BE2C (cell line): ENCODE data around the gene P2RX3.

ENCODE experiments used
- DNase-seq: peaks from one replicate; pipeline ENCODE4 v3.0.0-alpha.2; 2020
- H3K27me3 ChIP-seq: fragments of 250-450 bp; sonication (Bioruptor Pico); 2 replicates; pipeline ENCODE4 v1.5.1; 2020; ENCODE audit warnings: mild to moderate bottlenecking
- H3K36me3 ChIP-seq: fragments of 250-450 bp; sonication (Bioruptor Pico); 2 replicates; pipeline ENCODE4 v1.5.1; 2020; ENCODE audit warnings: mild to moderate bottlenecking
- H3K4me1 ChIP-seq: fragments of 250-450 bp; sonication (Bioruptor Pico); 2 replicates; pipeline ENCODE4 v1.5.1; 2020
- H3K4me3 ChIP-seq: 2 replicates; pipeline ENCODE4 v1.5.1; 2011; ENCODE audit warnings: low read depth, low read length
- H3K9me3 ChIP-seq: fragments of 250-450 bp; sonication (Bioruptor Pico); 2 replicates; pipeline ENCODE4 v1.5.1; 2020
- TF ChIP-seq, protein P1 (sequence below): IDR thresholded peaks from 2 replicates; pipeline ENCODE4 v1.5.1; 2012; ENCODE audit warnings: mild to moderate bottlenecking, low read depth, low read length

The P2RX3 gene

DNA sequence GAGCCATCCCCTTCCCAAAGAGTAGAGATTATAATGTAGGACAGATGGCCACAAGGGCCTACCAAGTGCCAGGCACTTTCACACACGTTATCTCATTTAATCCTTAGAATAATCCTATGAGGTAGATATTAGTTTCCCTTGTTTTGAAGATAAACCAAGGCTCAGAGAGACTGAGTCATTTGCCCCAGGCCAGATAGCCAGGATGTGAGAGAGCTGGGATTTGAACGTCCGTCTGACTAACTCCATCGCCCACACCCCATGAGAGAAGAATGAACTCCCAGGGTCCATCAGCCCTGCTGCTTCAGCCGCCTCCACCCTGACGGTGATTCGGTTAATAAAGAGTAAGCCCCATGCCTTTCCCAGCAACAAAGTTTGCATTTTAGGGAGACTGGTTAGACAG, 32.1 kb downstream of the P2RX3 start:
- Histone ChIP-seq H3K4me3 (no peak overlapping the region), H3K27me3 (no peaks in the 10 kb centered on the region), H3K9me3 (no peaks in the 10 kb centered on the region), H3K36me3 (no peaks in the 10 kb centered on the region), H3K4me1 (no peaks in the 10 kb centered on the region)
- no peak for DNase-seq
- TF ChIP-seq, protein P1, sequence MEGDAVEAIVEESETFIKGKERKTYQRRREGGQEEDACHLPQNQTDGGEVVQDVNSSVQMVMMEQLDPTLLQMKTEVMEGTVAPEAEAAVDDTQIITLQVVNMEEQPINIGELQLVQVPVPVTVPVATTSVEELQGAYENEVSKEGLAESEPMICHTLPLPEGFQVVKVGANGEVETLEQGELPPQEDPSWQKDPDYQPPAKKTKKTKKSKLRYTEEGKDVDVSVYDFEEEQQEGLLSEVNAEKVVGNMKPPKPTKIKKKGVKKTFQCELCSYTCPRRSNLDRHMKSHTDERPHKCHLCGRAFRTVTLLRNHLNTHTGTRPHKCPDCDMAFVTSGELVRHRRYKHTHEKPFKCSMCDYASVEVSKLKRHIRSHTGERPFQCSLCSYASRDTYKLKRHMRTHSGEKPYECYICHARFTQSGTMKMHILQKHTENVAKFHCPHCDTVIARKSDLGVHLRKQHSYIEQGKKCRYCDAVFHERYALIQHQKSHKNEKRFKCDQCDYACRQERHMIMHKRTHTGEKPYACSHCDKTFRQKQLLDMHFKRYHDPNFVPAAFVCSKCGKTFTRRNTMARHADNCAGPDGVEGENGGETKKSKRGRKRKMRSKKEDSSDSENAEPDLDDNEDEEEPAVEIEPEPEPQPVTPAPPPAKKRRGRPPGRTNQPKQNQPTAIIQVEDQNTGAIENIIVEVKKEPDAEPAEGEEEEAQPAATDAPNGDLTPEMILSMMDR: no peak

DNA sequence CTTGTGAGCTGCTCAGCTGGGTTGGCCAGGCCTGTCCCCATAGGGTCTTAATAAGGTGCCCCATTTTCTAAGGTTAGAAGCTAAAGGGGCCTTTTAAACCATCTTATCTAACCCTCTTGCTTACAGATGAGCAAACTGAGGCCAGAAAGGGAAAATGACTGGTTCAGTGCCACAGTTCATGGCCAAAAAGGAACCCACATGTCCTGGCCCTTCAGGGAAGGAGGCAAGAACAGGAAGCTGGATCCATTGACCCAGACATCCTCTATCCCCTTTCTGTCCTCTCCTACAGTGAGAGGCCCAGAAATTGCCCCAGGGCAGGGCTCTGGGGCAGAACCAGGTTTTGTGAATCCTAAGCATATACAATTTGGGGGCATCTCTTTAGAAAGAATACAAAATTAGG, 32.8 kb downstream of the P2RX3 start:
- no peak for DNase-seq
- no peaks in the 10 kb centered on the region for H3K27me3 ChIP-seq
- no peak overlapping the region for H3K4me3 ChIP-seq
- no peaks in the 10 kb centered on the region for H3K9me3 ChIP-seq
- no peaks in the 10 kb centered on the region for H3K4me1 ChIP-seq
- H3K36me3 ChIP-seq: no peaks in the 10 kb centered on the region
- TF ChIP-seq, protein P1: no peak

DNA sequence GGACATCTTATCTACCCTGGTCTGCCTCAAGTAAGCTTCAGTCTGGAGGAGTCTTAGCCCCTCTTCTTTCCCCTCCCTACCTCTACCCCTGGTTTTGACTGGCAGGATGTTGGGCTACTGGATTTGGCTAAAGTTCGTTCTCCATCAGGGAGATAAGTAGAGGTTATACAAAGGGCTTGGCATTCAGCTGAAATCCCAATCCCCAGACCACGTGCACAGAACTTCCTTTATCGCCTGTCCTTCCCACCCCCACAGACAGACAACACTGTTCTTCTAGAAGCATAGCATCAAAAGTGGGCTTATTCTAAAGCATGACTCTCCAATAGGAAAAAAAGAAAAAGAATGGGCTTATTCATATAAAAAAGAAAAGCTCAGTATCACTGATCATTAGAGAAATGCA, 35.0 kb downstream of the P2RX3 start:
- Histone ChIP-seq H3K36me3 (no peaks in the 10 kb centered on the region), H3K4me3 (no peak overlapping the region), H3K4me1 (no peaks in the 10 kb centered on the region), H3K27me3 (no peaks in the 10 kb centered on the region), H3K9me3 (no peaks in the 10 kb centered on the region)
- TF ChIP-seq, protein P1: no peak
- DNase-seq: no peak

DNA sequence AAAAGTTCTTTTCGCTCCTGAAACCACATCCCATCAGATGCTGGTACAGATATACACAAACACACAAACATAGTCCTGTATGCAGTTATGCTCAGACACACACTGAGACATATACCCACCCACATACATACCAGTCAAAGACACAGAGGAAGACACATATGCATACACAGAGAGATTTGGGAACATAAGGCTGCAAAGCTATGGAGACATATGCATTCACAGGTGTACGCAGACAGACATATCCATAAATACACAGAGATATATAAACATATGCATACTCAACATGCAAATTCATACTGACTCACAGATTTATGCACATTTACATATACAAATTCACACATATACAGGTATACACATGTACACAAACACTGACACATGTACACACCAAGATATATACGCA, 36.8 kb downstream of the P2RX3 start:
- TF ChIP-seq, protein P1: no peak
- H3K4me3 ChIP-seq: no peak overlapping the region
- DNase-seq: no peak
- no peaks in the 10 kb centered on the region for H3K36me3 ChIP-seq
- no peaks in the 10 kb centered on the region for H3K4me1 ChIP-seq
- no peaks in the 10 kb centered on the region for H3K27me3 ChIP-seq
- H3K9me3 ChIP-seq: no peaks in the 10 kb centered on the region

DNA sequence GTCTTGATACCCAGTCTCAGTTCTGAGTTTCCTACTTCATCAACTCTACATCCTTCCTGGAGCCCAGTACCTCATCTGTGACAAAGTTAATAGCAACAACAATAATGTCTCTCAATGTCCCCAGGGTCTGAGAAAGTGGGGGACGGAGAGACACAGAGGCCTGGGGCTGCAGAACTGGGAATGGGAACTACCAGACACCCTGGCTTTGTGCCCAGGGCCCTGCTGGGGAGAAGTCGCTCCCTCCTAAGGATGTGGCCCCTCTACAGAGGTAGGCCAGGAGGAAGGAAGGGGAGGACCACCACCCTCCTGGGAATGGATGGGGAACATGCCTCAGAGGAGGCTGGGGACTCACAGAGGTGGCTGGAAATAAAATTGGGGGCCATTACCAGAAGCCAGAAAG, 37.3 kb downstream of the P2RX3 start:
- no peak overlapping the region for H3K4me3 ChIP-seq

More for the DNA sequence above, 37.3 kb downstream of the P2RX3 start:
- H3K4me1 ChIP-seq: no peaks in the 10 kb centered on the region
- peak; percentile 19 for DNase-seq
- H3K36me3 ChIP-seq: no peaks in the 10 kb centered on the region
- H3K27me3 ChIP-seq: no peaks in the 10 kb centered on the region
- TF ChIP-seq, protein P1: no peak
- no peaks in the 10 kb centered on the region for H3K9me3 ChIP-seq
